ENCODE measurements around the gene UBE2QL1.

The UBE2QL1 gene

DNA sequence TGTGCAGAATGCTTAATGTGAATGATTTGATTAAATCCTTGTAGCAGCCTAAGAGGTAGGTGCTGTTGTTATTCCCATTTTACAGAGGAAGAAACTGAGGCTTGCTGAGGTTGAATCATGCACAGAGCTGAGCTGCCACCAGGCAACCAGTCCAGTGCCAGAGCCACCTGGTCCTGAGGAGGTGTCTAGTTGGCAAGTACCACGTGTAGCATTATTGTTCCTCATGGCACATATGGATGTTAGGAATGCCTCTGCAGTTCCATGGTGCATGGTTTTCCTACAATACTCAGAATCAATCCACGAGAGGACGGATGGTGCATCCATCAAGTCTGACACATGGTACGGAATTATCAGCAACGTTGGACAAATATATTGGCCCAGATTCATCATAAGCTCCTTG is 8.9 kb downstream of the UBE2QL1 start:
- no peaks in the 10 kb centered on the region for H3K9me3 ChIP-seq

DNA sequence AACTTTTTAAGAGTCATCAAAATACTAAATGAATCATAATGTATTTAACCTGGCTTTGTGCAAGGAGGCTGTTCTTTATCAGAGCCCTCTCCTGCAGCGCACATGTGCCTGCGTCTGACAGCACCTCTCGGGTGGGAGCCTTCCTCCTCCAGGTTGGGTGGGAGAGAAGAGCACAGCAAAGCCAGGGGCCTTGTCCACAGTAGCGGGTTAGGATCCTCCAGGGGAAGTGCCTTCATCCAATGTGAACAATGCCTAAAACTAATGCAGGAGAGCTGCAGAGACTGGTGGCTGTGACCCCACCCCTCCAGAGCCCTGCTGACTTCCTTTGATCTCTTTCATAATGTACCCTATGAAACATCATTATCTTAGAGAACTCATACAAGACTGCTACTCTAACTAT is 10.2 kb downstream of the UBE2QL1 start:
- Histone ChIP-seq H3K4me3 (ENCODE audit: low read depth in 1 of 2, low read length in 1 of 2) (no peak overlapping the region), H3K36me3 (no peaks in the 10 kb centered on the region)

More for the DNA sequence above, 8.9 kb downstream of the UBE2QL1 start:
- H3K4me1 ChIP-seq (ENCODE audit: control insufficient read depth in 1 of 2, insufficient read depth in 1 of 2, low read depth in 1 of 2, low read length in 1 of 2), result no peaks in the 10 kb centered on the region
- no peak overlapping the region for H3K27ac ChIP-seq
- TF ChIP-seq, protein P1, sequence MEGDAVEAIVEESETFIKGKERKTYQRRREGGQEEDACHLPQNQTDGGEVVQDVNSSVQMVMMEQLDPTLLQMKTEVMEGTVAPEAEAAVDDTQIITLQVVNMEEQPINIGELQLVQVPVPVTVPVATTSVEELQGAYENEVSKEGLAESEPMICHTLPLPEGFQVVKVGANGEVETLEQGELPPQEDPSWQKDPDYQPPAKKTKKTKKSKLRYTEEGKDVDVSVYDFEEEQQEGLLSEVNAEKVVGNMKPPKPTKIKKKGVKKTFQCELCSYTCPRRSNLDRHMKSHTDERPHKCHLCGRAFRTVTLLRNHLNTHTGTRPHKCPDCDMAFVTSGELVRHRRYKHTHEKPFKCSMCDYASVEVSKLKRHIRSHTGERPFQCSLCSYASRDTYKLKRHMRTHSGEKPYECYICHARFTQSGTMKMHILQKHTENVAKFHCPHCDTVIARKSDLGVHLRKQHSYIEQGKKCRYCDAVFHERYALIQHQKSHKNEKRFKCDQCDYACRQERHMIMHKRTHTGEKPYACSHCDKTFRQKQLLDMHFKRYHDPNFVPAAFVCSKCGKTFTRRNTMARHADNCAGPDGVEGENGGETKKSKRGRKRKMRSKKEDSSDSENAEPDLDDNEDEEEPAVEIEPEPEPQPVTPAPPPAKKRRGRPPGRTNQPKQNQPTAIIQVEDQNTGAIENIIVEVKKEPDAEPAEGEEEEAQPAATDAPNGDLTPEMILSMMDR (IDR thresholded peaks at IDR 0.05), result no peak
- no peaks in the 10 kb centered on the region for H3K36me3 ChIP-seq
- no peak overlapping the region for H3K4me3 ChIP-seq (ENCODE audit: low read depth in 1 of 2, low read length in 1 of 2)
- peaks cover 66% of the 10 kb centered on the region for H3K27me3 ChIP-seq

DNA sequence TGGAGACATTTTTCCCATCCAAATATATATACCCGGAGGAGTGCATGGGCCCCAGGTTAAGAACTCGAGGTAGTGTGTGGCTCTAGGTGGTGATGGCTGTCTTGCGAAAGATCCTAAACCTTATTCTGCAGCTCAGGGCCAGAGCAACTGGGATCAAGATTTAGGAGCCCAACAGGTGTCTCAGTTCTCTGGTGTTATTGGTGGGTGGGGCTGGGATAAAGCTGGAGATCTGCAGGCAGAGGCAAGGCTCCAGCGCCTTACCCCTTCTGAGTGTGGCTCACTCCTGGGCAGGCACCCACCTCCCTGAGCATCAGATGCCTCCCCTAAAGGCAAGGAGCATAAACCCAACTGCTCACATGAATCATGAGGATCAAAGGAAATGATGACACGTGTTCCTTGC is 11.2 kb downstream of the UBE2QL1 start:
- Histone ChIP-seq H3K4me3 (ENCODE audit: low read depth in 1 of 2, low read length in 1 of 2) (no peak overlapping the region), H3K36me3 (no peaks in the 10 kb centered on the region), H3K27me3 (peaks cover 43% of the 10 kb centered on the region), H3K9me3 (no peaks in the 10 kb centered on the region), H3K4me1 (ENCODE audit: control insufficient read depth in 1 of 2, insufficient read depth in 1 of 2, low read depth in 1 of 2, low read length in 1 of 2) (no peaks in the 10 kb centered on the region), H3K27ac (no peak overlapping the region)
- TF ChIP-seq, protein P1 (IDR thresholded peaks at IDR 0.05), result no peak

More for the DNA sequence above, 10.2 kb downstream of the UBE2QL1 start:
- no peaks in the 10 kb centered on the region for H3K4me1 ChIP-seq (ENCODE audit: control insufficient read depth in 1 of 2, insufficient read depth in 1 of 2, low read depth in 1 of 2, low read length in 1 of 2)
- no peak overlapping the region for H3K27ac ChIP-seq
- TF ChIP-seq, protein P1 (IDR thresholded peaks at IDR 0.05), result no peak
- peaks cover 53% of the 10 kb centered on the region for H3K27me3 ChIP-seq
- no peaks in the 10 kb centered on the region for H3K9me3 ChIP-seq

DNA sequence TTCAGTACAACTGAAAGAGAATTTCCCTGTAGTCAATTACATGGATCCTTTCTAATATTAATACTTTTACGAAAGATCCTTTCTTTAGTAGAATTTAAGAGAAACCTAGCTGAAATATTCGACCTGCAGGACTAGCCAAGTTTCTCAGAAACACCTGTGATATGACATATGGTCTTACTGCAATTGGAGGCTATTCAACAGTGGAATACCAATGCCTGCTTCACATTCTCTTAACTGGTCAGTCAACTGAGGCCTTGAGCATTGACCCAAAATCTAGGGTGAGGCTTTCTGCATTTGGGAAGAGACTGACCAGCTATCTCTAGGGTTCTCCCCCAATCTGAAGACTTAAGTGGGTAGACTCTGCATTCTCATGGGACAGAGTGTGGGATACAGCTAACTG is 12.3 kb downstream of the UBE2QL1 start:
- H3K27me3 ChIP-seq, result peaks cover 44% of the 10 kb centered on the region
- TF ChIP-seq, protein P1 (IDR thresholded peaks at IDR 0.05), result no peak
- no peaks in the 10 kb centered on the region for H3K4me1 ChIP-seq (ENCODE audit: control insufficient read depth in 1 of 2, insufficient read depth in 1 of 2, low read depth in 1 of 2, low read length in 1 of 2)
- H3K4me3 ChIP-seq (ENCODE audit: low read depth in 1 of 2, low read length in 1 of 2), result no peak overlapping the region
- no peaks in the 10 kb centered on the region for H3K9me3 ChIP-seq
- no peaks in the 10 kb centered on the region for H3K36me3 ChIP-seq
- no peak overlapping the region for H3K27ac ChIP-seq

DNA sequence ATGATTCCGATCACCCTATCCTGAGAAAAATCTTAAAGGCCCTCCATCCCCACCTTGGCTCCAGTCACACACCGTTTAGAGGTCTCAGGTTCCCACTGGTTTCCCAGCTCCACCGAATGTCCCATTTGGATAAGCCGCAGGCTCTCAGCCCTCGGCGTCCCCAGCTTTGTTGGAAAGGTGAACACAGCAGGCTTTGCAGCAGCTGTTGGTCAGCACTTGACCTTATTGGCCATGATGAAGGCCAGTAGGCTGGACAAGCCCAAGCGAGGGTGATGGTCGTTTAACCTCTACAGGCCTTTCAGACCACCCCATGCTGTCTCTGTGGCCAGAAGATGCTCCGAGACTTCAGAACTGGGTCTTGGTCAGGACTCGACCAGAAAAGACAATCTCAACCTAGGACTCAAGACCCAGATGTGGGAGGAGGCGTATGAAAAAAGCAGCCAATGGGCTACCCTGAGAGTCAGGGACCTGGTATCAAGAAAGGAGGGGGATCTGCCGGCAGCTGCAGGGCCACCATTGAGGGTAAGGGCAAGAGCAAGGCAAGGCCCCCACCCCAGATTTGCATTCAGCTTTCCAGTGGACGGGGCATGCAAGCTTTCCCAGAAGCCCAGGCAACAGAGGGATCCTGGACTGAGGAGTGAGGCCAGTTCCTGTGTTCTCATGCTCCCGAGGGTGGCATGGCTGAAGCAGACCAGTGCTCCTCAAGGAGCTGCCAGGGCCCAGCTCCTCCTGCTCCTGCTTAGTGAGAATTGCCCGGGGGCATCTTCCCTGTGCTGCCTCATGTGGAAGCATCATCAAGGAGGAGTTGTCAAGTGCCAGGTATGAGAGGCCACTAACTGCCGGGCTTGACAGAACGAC is 13.4 kb downstream of the UBE2QL1 start:
- Histone ChIP-seq H3K27me3 (peaks cover 43% of the 10 kb centered on the region), H3K9me3 (no peaks in the 10 kb centered on the region), H3K4me3 (ENCODE audit: low read depth in 1 of 2, low read length in 1 of 2) (no peak overlapping the region), H3K4me1 (ENCODE audit: control insufficient read depth in 1 of 2, insufficient read depth in 1 of 2, low read depth in 1 of 2, low read length in 1 of 2) (no peaks in the 10 kb centered on the region), H3K27ac (no peak overlapping the region), H3K36me3 (no peaks in the 10 kb centered on the region)
- TF ChIP-seq, protein P1 (IDR thresholded peaks at IDR 0.05), result no peak

All from neutrophil (primary cell).